NCI-H82 (cell line): ENCODE measurements around the gene SNX22.

ENCODE experiments used
- DNase-seq: peaks from one replicate; lab custom pipeline; 2025; lab: John Stamatoyannopoulos, UW

Gene SNX22

DNA sequence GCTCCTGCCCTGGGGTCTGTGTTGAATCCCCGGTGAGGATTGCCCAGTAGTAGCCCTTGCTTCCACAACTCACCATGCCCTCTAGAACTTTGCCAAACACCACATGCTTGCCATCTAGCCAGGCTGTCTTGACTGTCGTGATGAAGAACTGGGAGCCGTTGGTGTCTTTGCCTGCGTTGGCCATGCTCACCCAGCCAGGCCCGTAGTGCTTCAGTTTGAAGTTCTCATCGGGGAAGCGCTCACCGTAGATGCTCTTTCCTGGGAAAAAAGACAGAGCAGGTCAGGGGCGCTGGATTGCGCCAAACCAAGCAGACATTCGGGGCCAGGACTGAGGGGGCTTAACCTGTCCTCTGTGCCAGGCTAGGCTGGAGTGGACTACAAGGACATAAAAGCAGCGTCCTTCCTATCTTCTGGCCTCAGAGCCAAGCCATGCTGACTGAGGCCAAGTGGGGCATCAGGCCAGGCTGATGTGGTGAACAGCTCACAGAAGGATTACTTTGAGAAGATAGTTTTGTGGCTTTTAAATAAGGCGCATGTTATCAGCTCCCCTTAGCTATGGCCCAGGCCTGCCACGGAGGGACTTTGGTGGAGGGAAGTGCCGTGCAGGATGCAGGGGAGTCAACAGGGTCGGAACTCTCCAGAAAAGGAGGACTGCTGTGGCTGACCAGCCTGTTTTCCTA, 5.3 kb downstream of the SNX22 start:
- DNase-seq, result no peak

DNA sequence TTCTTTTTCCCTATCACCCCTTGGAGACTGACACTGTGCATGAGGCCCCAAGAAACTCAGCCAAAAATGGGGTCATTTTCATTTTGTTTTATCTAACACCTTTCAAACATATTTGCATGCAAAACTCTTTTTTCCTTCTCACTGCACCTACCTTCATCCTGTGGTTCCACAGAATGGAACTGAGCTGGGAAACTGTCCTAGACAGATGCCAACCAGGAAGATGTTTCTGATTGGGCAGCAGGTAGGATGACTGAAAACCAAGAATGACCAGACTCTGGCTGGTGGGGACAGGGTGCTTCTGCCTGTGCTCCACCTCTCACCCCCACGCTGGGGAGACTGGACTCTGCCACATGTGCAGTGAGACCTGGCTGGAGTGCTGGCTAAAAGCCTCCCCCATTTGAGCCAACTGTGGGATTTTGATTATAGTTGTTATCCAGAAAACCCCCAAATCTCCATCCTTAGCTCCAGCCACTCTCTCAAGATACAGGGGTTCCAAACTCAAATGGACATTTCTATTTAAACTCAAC, 6.1 kb downstream of the SNX22 start:
- no peak for DNase-seq

DNA sequence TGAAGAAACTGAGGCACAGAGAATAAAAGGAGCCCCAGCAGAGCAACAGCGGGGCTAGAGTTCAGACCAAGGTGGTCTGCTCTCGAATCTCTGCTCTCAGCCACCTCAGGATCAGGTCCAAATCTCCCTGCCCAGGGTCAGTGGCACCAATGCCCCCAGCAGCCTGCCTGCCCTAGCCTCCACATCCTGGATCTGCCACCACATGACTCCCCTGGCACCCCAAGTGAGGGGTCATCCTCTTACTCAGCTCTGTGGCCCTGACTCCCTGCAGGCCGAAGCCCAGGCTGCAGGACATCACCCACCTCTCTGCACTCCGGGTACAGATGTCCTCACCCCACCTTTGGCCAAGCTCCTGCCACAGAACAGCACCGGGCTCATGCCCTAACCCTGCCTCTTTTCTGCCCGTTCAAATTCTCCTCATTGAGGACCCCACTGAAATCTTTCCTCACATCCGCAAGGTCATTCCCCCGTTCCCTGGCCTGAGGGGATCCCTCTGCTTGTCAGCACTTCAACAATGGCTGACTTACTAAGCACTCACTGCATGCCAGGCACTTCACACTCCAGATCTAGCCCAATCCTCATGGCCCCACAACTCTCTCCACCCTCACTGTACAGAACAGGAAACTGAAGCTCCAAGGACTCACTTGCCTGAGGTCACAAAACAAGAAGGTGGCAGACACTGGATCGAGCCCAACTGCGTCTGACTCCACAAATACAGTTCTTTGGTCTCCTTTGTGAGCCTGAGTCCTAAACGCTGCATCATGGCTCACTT, 7.0 kb downstream of the SNX22 start:
- DNase-seq, result no peak

DNA sequence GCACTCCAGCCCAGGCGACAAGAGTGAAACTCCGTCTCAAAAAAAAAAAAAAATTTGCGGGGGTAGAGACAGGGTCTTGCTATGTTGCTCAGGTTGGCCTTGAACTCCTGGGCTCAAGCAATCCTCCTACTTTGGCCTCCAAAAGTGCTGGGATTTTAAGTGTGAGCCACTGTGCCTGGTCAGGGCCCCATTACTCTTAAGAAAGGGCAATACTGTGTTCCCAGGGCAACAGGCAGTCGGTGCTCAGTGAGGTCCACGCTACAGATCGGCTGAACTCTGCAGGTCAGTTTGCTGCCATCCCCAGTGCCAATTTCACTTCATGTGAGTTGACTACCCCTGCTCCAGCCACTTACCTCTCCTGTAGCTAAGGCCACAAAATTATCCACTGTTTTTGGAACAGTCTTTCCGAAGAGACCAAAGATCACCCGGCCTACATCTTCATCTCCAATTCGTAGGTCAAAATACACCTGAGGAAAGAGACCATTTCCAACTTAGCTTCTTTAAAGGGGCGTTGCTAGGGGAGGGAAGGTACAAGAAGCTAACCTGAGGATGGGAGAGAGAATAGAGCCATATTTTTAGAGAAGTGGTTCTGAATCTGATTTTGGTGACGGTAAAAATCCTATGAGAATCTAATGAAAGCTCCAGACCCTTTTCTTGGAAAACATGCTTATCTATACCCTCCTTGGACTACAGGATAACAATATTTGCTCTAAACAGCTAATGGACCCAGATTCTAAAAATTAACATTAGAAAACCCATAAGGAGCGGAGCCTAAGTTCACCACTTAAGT, 10.4 kb downstream of the SNX22 start:
- DNase-seq, result no peak

DNA sequence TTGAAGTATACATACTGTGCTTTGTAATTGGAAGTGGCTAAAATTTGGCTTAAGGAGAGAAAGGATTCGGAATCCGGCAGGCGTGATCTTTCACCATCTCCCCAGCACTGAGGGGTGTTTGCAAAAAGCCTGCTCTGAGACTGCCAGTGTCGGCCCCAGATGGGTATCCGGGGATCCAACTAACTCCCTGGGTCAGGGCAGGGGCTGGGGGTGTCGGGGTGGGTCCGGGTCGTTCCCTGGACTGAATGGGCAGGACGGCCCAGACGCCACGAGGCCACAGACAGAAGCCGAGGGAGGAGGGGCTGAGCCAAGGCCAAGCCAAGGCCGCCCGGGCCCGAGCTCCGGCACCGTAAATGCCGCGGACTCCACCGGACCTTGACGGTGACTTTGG, 10.9 kb downstream of the SNX22 start:
- no peak for DNase-seq

DNA sequence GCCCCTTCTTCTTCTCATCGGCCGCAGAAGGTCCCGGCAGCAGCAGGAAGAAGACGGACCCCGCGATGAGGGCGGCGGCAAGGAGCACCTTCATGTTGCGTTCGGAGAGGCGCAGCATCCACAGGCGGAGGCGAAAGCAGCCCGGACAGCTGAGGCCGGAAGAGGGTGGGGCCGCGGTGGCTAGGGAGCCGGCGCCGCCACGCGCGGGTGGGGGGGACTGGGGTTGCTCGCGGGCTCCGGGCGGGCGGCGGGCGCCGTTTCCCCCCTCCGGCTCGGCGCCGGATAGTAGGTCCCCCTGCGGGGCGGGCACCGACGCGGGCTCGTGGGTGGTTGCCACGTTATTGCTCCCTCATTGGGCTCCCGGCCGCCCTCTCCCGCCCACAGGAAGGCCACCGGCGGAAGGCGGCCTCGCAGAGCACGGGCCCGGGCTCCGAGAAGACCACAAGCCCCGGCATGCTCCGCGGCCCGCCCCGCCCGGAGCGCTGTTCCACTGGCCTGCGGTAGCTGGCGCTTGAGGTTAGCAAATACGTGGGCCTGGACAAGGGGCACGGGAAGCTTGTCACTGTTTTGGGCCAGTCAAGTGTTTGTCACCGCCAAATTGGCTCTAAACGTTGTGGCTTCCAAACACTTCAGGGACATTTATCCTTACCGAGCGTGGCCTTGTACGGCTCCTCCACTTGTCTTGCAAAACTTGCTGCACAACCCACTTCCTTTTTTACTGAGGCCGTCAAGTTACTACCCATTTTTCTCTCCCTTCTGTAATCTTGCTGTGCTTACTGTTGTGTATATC, 11.5 kb downstream of the SNX22 start, which contains the start of gene PPIB:
Gene PPIB (minus strand): TSS at position 154 of the 790 bp plus-strand sequence. CDS start 36 bp downstream, at position 118.
- peak; percentile 98 for DNase-seq

DNA sequence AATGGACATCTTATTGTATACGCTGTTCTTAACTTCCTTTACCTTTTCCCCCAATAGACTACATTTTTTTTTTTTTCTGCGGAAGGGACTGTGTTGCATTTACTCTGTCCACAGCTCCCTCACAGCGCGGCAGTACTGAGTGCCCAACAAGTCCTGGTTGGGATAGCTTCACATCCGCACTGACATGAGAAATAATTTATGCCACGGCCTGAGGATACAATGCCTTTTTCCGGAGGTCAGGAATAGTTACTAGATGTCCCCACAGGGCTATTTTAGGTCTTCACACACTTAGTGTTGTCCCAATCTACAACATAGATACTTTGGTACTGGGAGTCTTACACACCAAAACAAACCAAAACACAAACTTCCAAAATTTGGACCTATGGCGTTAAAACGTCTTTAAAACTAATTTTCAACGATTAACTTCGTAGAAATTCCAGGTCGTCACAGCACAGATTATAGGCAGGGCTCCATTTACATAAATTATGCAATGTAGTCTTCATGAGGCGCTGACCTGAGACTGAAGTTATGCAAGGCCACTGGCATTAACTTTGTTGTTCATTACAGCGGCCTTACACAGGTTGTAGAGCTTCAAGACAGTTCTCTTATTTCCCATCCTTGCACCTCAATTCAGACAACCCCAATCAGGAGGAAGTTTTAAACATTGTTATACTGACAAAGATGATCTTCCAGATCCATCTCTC, 12.3 kb downstream of the SNX22 start:
- DNase-seq, result no peak

DNA sequence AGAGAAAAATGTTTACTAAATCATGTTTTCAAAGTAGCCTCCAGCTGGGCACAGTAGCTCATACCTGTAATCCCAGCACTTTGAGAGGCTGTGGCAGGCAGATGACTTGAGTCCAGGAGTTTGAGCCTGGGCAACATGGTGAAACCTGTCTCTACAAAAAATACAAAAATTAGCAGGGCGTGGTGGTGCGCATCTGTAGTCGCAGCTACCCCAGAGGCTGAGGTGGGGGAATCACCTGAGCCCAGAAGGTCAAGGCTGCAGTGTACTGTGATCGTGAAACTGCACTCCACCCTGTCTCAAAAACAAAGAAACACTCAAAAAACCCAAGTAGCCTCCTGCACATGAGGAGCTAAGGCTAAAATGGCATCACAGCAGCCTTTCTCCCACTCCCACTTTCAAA, 12.9 kb downstream of the SNX22 start:
- DNase-seq, result no peak

DNA sequence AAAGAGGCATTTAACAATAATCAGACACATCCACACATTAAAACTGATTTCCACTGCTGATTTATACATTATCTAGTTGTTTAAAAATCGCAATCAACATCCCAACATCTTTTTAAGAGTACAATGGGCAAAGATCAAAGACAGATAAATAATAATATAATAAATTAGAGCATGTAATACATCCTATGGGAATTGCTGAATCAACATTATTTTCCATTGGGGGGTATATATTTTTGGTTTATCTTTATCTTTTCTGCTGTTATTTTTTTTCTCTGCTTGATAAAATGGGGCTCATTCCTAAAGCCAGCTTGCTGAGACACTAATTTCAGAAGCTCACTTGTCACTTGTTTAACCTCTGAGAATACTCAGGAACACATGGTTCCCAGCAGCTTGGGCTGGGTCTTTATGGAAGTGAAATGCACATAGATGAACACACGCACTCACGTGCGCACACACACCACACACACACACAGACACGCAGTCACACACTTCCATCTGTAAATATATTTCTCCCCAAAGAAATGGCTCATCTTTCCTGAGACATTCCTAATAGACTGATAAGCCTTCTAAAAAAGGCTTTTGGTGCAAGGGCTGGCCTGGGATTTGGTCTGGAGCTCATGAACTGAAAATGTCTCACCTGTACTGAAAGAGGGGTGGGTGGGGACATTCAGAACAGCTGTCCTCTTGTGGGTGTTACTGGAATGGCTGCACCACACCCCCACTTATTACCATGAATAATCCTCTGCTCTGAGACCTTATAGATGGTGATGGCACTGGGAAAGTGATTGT, 14.8 kb downstream of the SNX22 start:
- peak; percentile 30 for DNase-seq

DNA sequence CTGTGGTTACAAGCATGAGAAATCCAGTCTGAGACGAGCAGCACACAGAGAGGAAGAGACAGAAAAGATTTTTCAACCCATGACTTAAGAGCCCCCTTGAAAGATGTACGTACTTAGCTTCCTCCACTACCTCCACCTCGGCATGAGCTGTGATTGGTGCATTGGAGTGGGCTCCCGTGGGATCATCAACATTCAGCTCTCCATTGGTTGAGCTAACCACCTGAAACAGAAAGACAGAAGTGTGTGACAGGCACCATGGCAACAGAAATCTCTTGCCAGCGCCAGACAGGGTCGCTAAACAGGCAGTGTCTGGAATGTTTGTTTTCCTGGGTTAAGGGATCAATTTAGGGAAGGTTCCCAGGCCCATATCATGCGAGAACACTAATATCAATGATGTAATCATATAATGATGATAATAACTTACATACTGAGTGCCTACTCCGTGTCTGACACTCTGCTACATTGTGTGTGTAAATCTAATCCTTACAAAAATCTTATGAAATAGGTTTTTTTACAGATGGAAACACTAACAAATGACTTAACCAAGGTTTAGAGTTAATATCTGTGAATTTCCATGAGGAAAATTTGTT, 28.8 kb downstream of the SNX22 start:
- DNase-seq, result no peak

DNA sequence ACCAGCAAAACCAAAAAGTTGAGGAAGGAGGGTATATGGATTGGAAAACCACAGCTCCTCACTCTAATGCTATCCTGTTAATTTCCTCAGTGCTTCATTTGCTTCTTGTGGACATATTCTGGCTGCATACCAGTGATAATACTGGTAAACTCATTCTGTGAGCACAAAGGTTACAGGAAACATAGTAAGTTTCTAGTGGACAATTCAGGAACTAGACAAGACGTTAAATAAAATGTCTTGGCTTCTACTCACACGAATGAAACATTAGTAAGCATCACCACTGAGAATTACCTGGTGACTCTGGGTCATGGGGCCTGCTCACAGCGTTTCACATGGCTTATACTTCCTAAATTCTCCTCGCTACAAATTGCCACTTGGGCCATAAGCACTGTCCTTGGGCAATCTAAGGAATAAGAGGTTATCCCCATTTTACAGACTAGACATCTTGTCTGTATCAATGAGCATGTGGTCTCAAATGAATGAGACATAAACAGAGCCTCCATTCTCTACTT, 31.4 kb downstream of the SNX22 start:
- DNase-seq, result no peak

DNA sequence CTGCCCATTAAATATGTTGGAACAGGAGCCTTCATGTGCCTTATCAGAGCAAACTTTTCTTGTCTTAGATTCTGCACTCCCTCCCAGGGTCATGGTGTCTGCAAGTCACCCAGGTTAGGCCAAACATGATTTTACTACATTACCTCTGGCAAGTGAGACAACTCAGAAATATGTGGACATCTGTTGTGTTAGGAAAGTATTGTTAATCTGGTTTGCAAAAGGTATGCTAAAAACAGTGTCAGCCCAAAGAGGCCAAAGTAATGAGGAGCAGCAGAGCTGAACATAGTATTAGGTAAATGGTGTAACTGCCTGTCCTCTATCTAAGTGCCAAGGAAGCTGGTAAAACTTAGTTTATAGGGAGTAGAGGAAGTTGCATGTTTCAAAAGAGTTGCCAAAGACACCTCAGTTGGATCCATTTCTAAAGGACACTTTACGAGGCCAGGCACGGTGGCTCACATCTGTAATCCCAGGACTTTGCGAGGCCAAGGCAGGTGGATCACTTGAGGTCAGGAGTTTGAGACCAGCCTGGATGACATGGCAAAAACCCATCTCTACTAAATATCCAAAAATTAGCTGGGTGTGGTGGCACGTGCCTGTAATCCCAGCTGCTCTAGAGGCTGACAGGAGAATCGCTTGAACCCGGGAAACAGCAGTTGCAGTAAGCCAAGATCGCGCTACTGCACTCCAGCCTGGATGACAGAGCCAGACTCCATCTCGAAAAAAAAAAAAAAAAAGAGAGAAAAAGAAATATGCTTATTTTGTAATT, 33.8 kb downstream of the SNX22 start:
- peak; percentile 62 for DNase-seq

DNA sequence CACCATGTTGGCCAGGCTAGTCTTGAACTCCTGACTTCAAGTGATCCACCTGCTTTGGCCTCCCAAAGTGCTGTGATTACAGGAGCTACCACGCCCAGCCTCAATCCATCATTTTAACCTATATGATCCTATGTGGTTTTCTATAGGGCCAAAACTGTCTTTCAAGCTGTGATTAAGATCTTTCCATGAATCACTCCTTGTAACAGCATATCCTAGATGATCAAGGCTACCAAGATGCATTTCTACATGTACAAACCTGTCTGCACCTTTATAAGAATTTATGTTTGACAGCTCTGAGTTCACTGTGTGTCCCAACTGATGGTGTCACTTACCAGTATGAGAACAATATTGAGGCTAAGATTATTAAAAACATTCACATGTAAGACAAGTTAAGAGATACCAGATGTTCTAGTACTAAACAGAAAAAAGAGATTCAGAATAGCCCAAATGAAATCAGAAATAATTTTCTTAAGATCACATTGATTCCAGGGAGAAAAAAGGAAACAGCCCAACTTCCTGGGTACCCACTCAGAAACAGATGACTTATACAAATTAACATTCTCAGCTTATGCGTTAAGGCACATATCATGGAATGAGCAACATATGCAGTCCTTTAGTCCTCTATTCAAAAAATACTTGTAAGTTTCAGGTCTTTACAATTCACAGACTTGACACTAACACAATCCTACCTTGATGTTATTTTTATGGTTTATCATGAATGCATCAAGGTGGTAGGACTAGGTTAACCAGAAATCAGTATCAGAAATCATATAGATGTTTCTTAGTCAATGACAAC, 36.1 kb downstream of the SNX22 start:
- DNase-seq, result no peak

DNA sequence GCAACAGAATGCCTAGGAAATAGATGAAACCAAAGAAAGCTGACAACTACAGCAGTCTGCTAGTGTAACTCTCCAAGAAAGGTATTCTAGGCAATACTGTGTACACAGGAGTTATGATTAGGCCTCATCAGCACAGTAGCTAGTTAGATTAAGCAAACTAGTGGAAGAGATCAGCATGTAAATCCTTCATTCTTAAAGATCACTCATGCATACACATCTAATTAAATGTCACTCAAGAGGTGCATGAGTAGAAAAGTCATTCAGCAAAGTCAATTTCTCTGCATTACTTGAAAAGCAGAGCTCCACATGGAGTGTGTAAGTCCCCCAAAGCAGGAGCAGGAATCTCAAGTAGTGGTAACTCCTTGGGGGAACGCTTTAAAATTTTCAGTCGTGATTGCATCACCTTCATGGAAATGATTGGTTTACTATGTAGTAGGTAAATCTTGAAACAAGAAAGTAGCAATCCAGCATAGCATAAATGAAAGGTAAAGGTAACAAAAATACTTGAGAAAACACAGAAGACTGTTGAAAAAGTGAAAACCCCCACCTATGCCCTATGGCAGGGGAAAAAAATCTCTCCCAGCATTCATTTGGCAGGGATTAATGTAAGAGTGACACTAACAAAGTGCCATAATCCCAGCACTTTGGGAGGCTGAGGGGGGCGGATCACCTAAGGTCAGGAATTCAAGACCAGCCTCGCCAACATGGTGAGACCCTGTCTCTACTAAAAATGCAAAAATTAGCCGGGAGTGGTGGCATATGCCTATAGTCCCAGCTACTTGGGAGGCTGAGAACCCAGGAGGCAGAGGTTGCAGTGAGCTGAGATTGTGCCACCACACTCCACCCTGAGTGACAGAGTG, 40.7 kb downstream of the SNX22 start:
- peak; percentile 82 for DNase-seq

DNA sequence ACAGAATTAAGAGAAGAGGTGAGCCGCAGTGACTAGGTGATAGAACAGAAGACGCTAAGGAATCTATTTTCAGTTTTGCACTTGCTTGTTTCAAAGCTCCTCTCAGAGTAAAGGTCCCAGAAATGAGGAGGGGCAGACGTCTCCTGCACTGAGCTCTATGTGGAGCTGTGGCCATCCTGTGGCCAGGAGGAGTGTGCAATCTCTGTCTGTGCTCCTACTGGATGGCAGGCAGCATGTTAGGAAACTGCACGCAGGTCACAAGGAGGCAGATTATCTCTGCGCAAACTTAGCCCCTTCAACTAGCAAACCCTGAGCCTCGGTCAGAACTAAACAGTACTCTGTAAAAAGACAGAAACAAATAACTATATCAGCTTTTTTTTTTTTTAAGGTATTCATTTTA, 42.4 kb downstream of the SNX22 start:
- DNase-seq, result peak; percentile 78

DNA sequence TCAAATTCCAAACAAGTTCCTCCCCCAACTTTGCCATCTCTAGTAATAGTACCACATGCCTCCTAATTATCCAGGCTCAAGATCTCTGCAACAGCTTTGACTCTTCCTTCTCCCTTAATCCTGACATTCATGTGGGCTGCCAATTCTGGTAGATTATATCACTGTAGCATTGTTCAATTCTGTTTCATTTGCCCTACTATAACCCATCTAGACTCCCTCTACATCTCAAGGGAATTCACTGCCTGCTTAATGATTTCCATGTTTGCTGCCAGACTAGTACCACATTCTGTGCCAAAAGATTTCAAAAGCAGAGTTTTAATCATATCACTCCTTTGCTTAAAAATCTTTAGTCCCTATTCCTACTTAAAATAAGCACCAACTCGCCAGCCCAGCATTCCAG, 45.9 kb downstream of the SNX22 start:
- peak; percentile 40 for DNase-seq

DNA sequence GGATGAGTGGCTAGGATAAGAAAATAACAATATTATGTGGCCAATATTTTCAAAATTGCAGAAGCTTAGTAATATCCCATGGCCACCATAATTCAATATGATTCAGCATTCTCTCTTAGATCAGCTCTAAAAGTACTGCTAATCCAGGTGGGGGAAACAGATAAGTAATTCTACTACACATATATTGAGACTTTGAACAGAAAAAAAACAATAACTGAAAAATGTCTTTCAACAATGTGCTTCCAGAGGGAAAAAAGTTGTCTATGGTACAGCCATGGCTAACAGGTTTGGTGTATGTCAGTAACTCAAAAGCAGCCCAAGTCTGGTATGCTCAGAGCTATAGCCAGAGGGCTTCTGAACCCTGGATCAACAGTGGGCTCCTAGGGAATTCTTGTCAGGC, 53.7 kb downstream of the SNX22 start:
- no peak for DNase-seq
